ENCODE data around the gene PSG2. TPM values are rescaled to one million over a fixed set of nuclear protein-coding genes. Genes with fewer than 3 reads are reported as not detected.

The PSG2 gene
- polyA plus RNA-seq, 4 donors: 0.16 TPM; not detected in 3

Other genes with a start within 250 kb of the PSG2 start
- under 1 TPM in 1 of 4 donors, not detected in 3; 0.08 TPM for gene PSG1, start 203.0 kb downstream of the PSG2 start, polyA plus RNA-seq (ENCODE audit: insufficient read length in 4 of 4)
- gene PSG6, start 164.8 kb downstream of the PSG2 start, polyA plus RNA-seq (ENCODE audit: insufficient read length in 4 of 4): not detected
- under 1 TPM in 1 of 4 donors, not detected in 3; 0.14 TPM for gene PSG7, start 145.5 kb downstream of the PSG2 start, polyA plus RNA-seq (ENCODE audit: insufficient read length in 4 of 4)
- gene PSG11, start 56.2 kb downstream of the PSG2 start, polyA plus RNA-seq (ENCODE audit: insufficient read length in 4 of 4): not detected
- under 1 TPM in 2 of 4 donors, not detected in 2; 0.11 to 0.34 TPM for gene PSG5, start 103.8 kb upstream of the PSG2 start, polyA plus RNA-seq (ENCODE audit: insufficient read length in 4 of 4)
- gene PSG4, start 122.9 kb upstream of the PSG2 start, polyA plus RNA-seq (ENCODE audit: insufficient read length in 4 of 4): not detected
- not detected for gene PSG9, start 186.8 kb upstream of the PSG2 start, polyA plus RNA-seq (ENCODE audit: insufficient read length in 4 of 4)